Stomach (tissue), 9 donors: Measurements from ENCODE around the gene R3HDML. TPM values are rescaled to one million over a fixed set of nuclear protein-coding genes. Genes with fewer than 3 reads are reported as not detected.

Experiments
- DNase-seq, 2 donors: peaks; one replicate each; pipeline versions ENCODE4 v3.0.0 to v3.0.0-alpha.2; 2013 to 2019
- H3K27ac ChIP-seq, 5 donors: fragments of 200-600 bp in 4 of 5; sonication (generic) in 4 of 5; one replicate each; pipeline ENCODE4 v1.5.1; 2013 to 2019; ENCODE audit warnings: mild to moderate bottlenecking in 1 of 5, moderate library complexity in 1 of 5
- H3K27me3 ChIP-seq, 3 donors: fragments of 200-600 bp; sonication (generic); one replicate each; pipeline ENCODE4 v1.5.1; 2017 to 2019; ENCODE audit warnings: mixed run types in 1 of 3
- H3K36me3 ChIP-seq, 4 donors: fragments of 200-600 bp; sonication (generic); 1 replicate in 3 of 4; 2 replicates in 1 of 4; pipeline ENCODE4 v1.5.1; 2016 to 2019
- H3K4me1 ChIP-seq, 4 donors: fragments of 200-600 bp; sonication (generic); one replicate each; pipeline ENCODE4 v1.5.1; 2016 to 2019
- H3K4me3 ChIP-seq, 4 donors: fragments of 200-600 bp; sonication (generic) in 3 of 4; one replicate each; pipeline ENCODE4 v1.5.1; 2016 to 2019; ENCODE audit warnings: mild to moderate bottlenecking in 1 of 4
- H3K9me3 ChIP-seq, 4 donors: fragments of 200-600 bp; sonication (generic); one replicate each; pipeline ENCODE4 v1.5.1; 2016 to 2019
- EP300 ChIP-seq: sonication (generic); formaldehyde crosslinking; IDR thresholded peaks from one replicate; pipeline ENCODE4 v1.6.1; 2017; ENCODE audit warnings: antibody characterized with exemption
- POLR2A ChIP-seq, 4 donors: fragments of 450-650 bp; IDR thresholded peaks; one replicate each; pipeline ENCODE4 v1.6.1; 2016; ENCODE audit warnings: antibody characterized with exemption in 4 of 4, control low read depth in 2 of 4, mild to moderate bottlenecking in 1 of 4, moderate library complexity in 1 of 4
- POLR2AphosphoS5 ChIP-seq, 3 donors: sonication (generic); formaldehyde crosslinking; IDR thresholded peaks; one replicate each; pipeline ENCODE4 v1.6.1; 2016; ENCODE audit warnings: antibody characterized with exemption in 3 of 3
- WGBS, 5 donors: extraction: QIAGEN DNeasy Blood & Tissue Kit in 3 of 5; methylation state at CpG; one replicate each; pipeline versions ENCODE4 v1.1.5 to v1.1.7; 2013 to 2018; 5-methylcytosine and 5-hydroxymethylcytosine counted together
- intact Hi-C: fragments of 100-400 bp; cut with DNase I; formaldehyde crosslinking; loops from one replicate; pipeline ENCODE4 v1.15.1; 2023; ENCODE audit warnings: low total_unique reads
- polyA plus RNA-seq, 3 donors: library from polyadenylated mRNA; stranded (reverse); fragments of 200-250 nt; gene quantifications; one replicate each; pipeline ENCODE4 v1.2.3, GENCODE V29; 2013
- total RNA-seq, 5 donors: library from RNA; depleted of rRNA; stranded (reverse); fragments of >200 nt; gene quantifications; one replicate each; pipeline versions ENCODE4 v1.1.0 to v1.2.3, GENCODE V29; 2014 to 2016
- TF ChIP-seq, protein P1 (sequence below), 7 experiments: fragments of 450-650 bp in 4 of 7; fragments of 200-600 bp in 3 of 7; sonication (generic) in 3 of 7; IDR thresholded peaks; one replicate each; pipeline ENCODE4 v1.5.1; 2016 to 2019; ENCODE audit warnings: antibody characterized with exemption in 7 of 7, control low read depth in 2 of 7, mild to moderate bottlenecking in 1 of 7
- donor health status: healthy with polysubstance abuse.
- donor health status: Bipolar disorder and iron deficiency.
- donor health status: healthy.

Gene R3HDML
- total and polyA plus RNA-seq, 8 donors: not detected

GRCh38 chr20:44361021-44361420, 24.2 kb downstream of the R3HDML start:
- intact Hi-C loops: no loop called here

DNA sequence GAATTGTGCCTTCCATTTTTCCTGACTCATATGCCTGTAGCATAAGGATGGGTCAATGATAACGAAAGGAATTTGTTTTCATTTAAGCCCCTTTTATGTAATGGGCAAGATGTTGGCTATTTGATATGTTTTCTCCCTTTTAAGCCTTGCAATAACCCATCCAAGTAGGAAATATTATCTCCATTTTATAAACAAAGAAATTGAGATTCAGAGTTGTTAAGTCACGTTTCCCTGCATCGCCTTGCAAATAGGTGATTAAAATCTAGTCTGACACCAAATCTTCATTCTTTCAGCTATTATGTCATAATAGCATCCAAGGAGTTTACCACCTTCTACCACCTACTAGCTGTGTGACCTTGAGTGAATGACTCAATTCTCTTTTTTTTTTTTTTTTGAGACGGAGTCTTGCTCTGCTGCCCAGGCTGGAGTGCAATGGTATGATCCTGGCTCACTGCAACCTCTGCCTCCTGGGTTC, 25.7 kb downstream of the R3HDML start:
- no peak for DNase-seq
- Histone ChIP-seq H3K4me3 (no peak overlapping the region), H3K27ac (no peak overlapping the region), H3K9me3 (no peaks in the 10 kb centered on the region), H3K27me3 (no peaks in the 10 kb centered on the region), H3K36me3 (no peaks in the 10 kb centered on the region), H3K4me1 (peaks cover 0 to 8% (median 4%) of the 10 kb centered on the region in 4 donors)
- 55 to 72% (median 69%) methylated on average over 4 of the region's 4 CpGs for WGBS, 5 donors
- TF ChIP-seq, protein P1, sequence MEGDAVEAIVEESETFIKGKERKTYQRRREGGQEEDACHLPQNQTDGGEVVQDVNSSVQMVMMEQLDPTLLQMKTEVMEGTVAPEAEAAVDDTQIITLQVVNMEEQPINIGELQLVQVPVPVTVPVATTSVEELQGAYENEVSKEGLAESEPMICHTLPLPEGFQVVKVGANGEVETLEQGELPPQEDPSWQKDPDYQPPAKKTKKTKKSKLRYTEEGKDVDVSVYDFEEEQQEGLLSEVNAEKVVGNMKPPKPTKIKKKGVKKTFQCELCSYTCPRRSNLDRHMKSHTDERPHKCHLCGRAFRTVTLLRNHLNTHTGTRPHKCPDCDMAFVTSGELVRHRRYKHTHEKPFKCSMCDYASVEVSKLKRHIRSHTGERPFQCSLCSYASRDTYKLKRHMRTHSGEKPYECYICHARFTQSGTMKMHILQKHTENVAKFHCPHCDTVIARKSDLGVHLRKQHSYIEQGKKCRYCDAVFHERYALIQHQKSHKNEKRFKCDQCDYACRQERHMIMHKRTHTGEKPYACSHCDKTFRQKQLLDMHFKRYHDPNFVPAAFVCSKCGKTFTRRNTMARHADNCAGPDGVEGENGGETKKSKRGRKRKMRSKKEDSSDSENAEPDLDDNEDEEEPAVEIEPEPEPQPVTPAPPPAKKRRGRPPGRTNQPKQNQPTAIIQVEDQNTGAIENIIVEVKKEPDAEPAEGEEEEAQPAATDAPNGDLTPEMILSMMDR (IDR thresholded peaks at IDR 0.05): no peak
- TF ChIP-seq EP300 (no peak), POLR2AphosphoS5 (IDR thresholded peaks at IDR 0.05) (no peak), POLR2A (IDR thresholded peaks at IDR 0.05) (no peak)
- intact Hi-C loops: no loop called here

More at GRCh38 chr20:44361021-44361420, 24.2 kb downstream of the R3HDML start:
- no peak for DNase-seq
- Histone ChIP-seq H3K4me3 (no peak overlapping the region), H3K9me3 (no peaks in the 10 kb centered on the region), H3K27me3 (peaks cover 0 to under 1% (median 0%) of the 10 kb centered on the region in 3 donors), H3K4me1 (peaks cover 5 to 16% (median 11%) of the 10 kb centered on the region in 4 donors), H3K27ac (no peak overlapping the region), H3K36me3 (no peaks in the 10 kb centered on the region)
- WGBS, 5 donors: 64 to 87% (median 68%) methylated on average over 3 of the region's 3 CpGs
- TF ChIP-seq, protein P1 (IDR thresholded peaks at IDR 0.05): no peak
- TF ChIP-seq POLR2A (IDR thresholded peaks at IDR 0.05) (no peak), EP300 (no peak)

GRCh38 chr20:44364068-44364467, 27.2 kb downstream of the R3HDML start:
- Histone ChIP-seq H3K36me3 (no peaks in the 10 kb centered on the region), H3K27me3 (no peaks in the 10 kb centered on the region), H3K4me1 (peaks cover 0 to 7% (median 0%) of the 10 kb centered on the region in 4 donors), H3K4me3 (no peak overlapping the region), H3K9me3 (no peaks in the 10 kb centered on the region), H3K27ac (no peak overlapping the region)
- intact Hi-C loops: no loop called here
- no peak for DNase-seq
- 83 to 89% (median 85%) methylated on average over 4 of the region's 4 CpGs for WGBS, 5 donors
- TF ChIP-seq EP300 (no peak), POLR2A (IDR thresholded peaks at IDR 0.05) (no peak), POLR2AphosphoS5 (IDR thresholded peaks at IDR 0.05) (no peak)
- TF ChIP-seq, protein P1 (IDR thresholded peaks at IDR 0.05): no peak

DNA sequence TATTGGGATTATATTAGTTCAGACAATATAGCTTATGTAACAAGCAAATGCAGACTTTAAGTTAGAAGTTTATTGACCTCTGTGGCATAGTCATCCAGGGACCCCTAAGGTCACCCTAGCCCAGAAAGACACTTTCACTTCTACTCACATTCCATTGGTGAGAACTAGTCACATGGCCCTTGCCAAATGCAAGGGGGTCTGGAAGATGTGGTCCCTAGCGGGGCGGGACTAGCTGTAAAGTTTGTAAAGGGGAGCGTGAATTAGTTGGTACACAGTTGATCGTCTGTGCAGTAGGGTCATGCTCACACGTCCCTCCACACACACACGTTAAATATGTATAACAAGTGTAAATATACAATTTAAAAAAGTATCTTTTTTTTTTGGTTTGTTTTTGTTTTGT, 27.9 kb downstream of the R3HDML start:
- WGBS, 5 donors: 87 to 94% (median 91%) methylated on average over 6 of the region's 6 CpGs
- TF ChIP-seq, protein P1 (IDR thresholded peaks at IDR 0.05): no peak
- TF ChIP-seq EP300: no peak
- no peak for TF ChIP-seq POLR2A (IDR thresholded peaks at IDR 0.05)
- TF ChIP-seq POLR2AphosphoS5 (IDR thresholded peaks at IDR 0.05): no peak
- H3K4me1 ChIP-seq: peaks cover 0 to 12% (median 0%) of the 10 kb centered on the region in 4 donors

More for the DNA sequence above, 27.9 kb downstream of the R3HDML start:
- H3K36me3 ChIP-seq: no peaks in the 10 kb centered on the region
- intact Hi-C loops: no loop called here
- H3K27me3 ChIP-seq: no peaks in the 10 kb centered on the region
- no peak overlapping the region for H3K4me3 ChIP-seq
- H3K9me3 ChIP-seq: no peaks in the 10 kb centered on the region
- no peak overlapping the region for H3K27ac ChIP-seq
- no peak for DNase-seq
